T-cell (primary cell): ENCODE measurements around the gene HES2. TPM values are rescaled to one million over a fixed set of nuclear protein-coding genes. Genes with fewer than 3 reads are reported as not detected.
"Not testable (repeated sequence)": the region's sequence is repeated elsewhere in the genome, so short reads cannot be mapped to it uniquely, and the experiment has no call there.

ENCODE experiments used
- ATAC-seq, 4 experiments: fragments of 200-7000 bp in 3 of 4; fragments of 150-1000 bp in 1 of 4; cut with Tn5 transposase; replicated peaks in 1 of 4; 1 replicate in 3 of 4; 2 replicates in 1 of 4; pipeline ENCODE4 v1.10.0; 2021; ENCODE audit warnings: moderate library complexity in 3 of 4, mild to moderate bottlenecking in 2 of 4, moderate number of reproducible peaks in 1 of 4
- CTCF ChIA-PET, 2 donors: fragments of 300-600 bp; sonication (Branson Sonifier 250); formaldehyde crosslinking; loops; one replicate each; lab custom pipeline; 2022; ENCODE audit warnings: antibody characterized with exemption in 2 of 2; lab: Charles Lee
- POLR2A ChIA-PET, 2 donors: fragments of 300-600 bp; sonication (Branson Sonifier 250); formaldehyde crosslinking; loops; one replicate each; lab custom pipeline; 2022; ENCODE audit warnings: antibody characterized with exemption in 2 of 2; lab: Charles Lee
- DNase-seq, 35 experiments: peaks; one replicate each; pipeline versions ENCODE4 v3.0.0 to v3.0.0-alpha.2; 2013 to 2023
- H3K27ac ChIP-seq: one replicate; pipeline ENCODE4 v1.5.1; 2013; ENCODE audit warnings: low read length
- H3K27me3 ChIP-seq, 2 experiments: replicated peaks in 1 of 2; 1 replicate in 1 of 2; 2 replicates in 1 of 2; pipeline versions ENCODE4 v1.6.1 to v1.7.0; 2013; ENCODE audit warnings: low read length in 1 of 2, mixed read lengths in 1 of 2; ENCODE audit not compliant: control insufficient read depth in 2 of 2, insufficient read depth in 2 of 2; ENCODE audit errors: extremely low read depth in 1 of 2
- H3K36me3 ChIP-seq, 2 donors: 1 replicate in 1 of 2; 2 replicates in 1 of 2; pipeline versions ENCODE4 v1.6.1 to v1.7.0; 2013; ENCODE audit warnings: low read length in 1 of 2; ENCODE audit not compliant: control insufficient read depth in 2 of 2, insufficient read depth in 1 of 2; ENCODE audit errors: extremely low read depth in 1 of 2
- H3K4me1 ChIP-seq, 2 experiments: 1 replicate in 1 of 2; 2 replicates in 1 of 2; pipeline versions ENCODE4 v1.6.1 to v1.7.0; 2013; ENCODE audit warnings: low read length in 2 of 2, mixed read lengths in 1 of 2; ENCODE audit not compliant: insufficient read depth in 2 of 2, control insufficient read depth in 1 of 2; ENCODE audit errors: extremely low read depth in 1 of 2
- H3K4me3 ChIP-seq, 2 donors: 1 replicate in 1 of 2; 2 replicates in 1 of 2; pipeline versions ENCODE4 v1.5.1 to v1.7.0; 2013; ENCODE audit warnings: mild to moderate bottlenecking in 2 of 2, low read length in 1 of 2, moderate library complexity in 1 of 2; ENCODE audit not compliant: control insufficient read depth in 1 of 2; ENCODE audit errors: extremely low read depth in 1 of 2
- H3K9me3 ChIP-seq: 2 replicates; pipeline ENCODE4 v1.7.0; 2013
- H3K27ac Mint-ChIP-seq, 2 donors: one replicate each; pipeline ENCODE4 v1.8.0; 2020 to 2021; ENCODE audit warnings: mild to moderate bottlenecking in 2 of 2, mixed read lengths in 2 of 2
- H3K27me3 Mint-ChIP-seq, 2 donors: one replicate each; pipeline ENCODE4 v1.8.0; 2021 to 2022; ENCODE audit warnings: mixed read lengths in 2 of 2
- H3K36me3 Mint-ChIP-seq: one replicate; pipeline ENCODE4 v1.8.0; 2021; ENCODE audit warnings: mixed read lengths
- H3K4me1 Mint-ChIP-seq, 3 donors: one replicate each; pipeline ENCODE4 v1.8.0; 2020 to 2022; ENCODE audit warnings: mixed read lengths in 3 of 3, mild to moderate bottlenecking in 1 of 3
- H3K4me3 Mint-ChIP-seq, 3 donors: one replicate each; pipeline ENCODE4 v1.8.0; 2020 to 2022; ENCODE audit warnings: mild to moderate bottlenecking in 3 of 3, mixed read lengths in 3 of 3, moderate library complexity in 3 of 3
- H3K9me3 Mint-ChIP-seq, 3 donors: one replicate each; pipeline ENCODE4 v1.8.0; 2020 to 2022; ENCODE audit warnings: mixed read lengths in 3 of 3
- WGBS: methylation state at CpG from one replicate; pipeline ENCODE4 v1.1.5; 2013; ENCODE audit warnings: missing lambda C conversion rate; ENCODE audit not compliant: insufficient coverage; 5-methylcytosine and 5-hydroxymethylcytosine counted together
- total RNA-seq, 35 experiments: library from RNA in 6 of 35; stranded (reverse) in 6 of 35; fragments of 120-200 nt in 1 of 35; gene quantifications; one replicate each; pipeline versions ENCODE4 v1.2.1 to v1.2.4 and lab custom pipeline; 2013 to 2026

HES2 gene
- total RNA-seq, 5 donors from 2014 or later (not counting 1 experiment from before 2014, with no cell fraction given), result 0.16 TPM; not detected in 4

- Histone ChIP-seq H3K36me3 (no peaks in the 10 kb centered on the region), H3K9me3 (no peaks in the 10 kb centered on the region), H3K27ac (no peak overlapping the region), H3K4me3 (no peak overlapping the region), H3K4me1 (peaks cover 0 to 13% of the 10 kb centered on the region in 2 experiments), H3K27me3 (peaks cover 0 to 47% of the 10 kb centered on the region in 2 experiments)
- ATAC-seq (no peak), DNase-seq (no peak)
- Mint-ChIP-seq H3K4me3 (no peak overlapping the region), H3K4me1 (peaks cover 9 to 18% (median 10%) of the 10 kb centered on the region in 3 donors), H3K27ac (no peak overlapping the region), H3K36me3 (no peaks in the 10 kb centered on the region), H3K27me3 (peaks cover 19 to 22% of the 10 kb centered on the region in 2 donors), H3K9me3 (no peaks in the 10 kb centered on the region)
- ChIA-PET CTCF (no interaction called here), POLR2A (no interaction called here)
- 91% methylated on average over 2 of the region's 15 CpGs for WGBS
These were observed 15.4 kb upstream of the HES2 start for GRCh38 chr1:6435129-6435528.

GRCh38 chr1:6434186-6434585 lies 14.5 kb upstream of the HES2 start:
- peaks cover 0 to 40% of the 10 kb centered on the region in 2 experiments for H3K27me3 ChIP-seq
- no peak overlapping the region for H3K4me3 ChIP-seq
- Mint-ChIP-seq H3K27me3 (peaks cover 15 to 16% of the 10 kb centered on the region in 2 donors), H3K36me3 (no peaks in the 10 kb centered on the region), H3K4me3 (no peak overlapping the region), H3K9me3 (no peaks in the 10 kb centered on the region), H3K4me1 (peaks cover 5 to 12% (median 5%) of the 10 kb centered on the region in 3 donors), H3K27ac (no peak overlapping the region)
- peaks cover 0 to 9% of the 10 kb centered on the region in 2 experiments for H3K4me1 ChIP-seq
- no peak for ATAC-seq
- ChIA-PET POLR2A (no interaction called here), CTCF (no interaction called here)
- H3K9me3 ChIP-seq, result no peaks in the 10 kb centered on the region
- WGBS, result 100% methylated on average over 2 of the region's 5 CpGs
- H3K36me3 ChIP-seq, result no peaks in the 10 kb centered on the region
- no peak for DNase-seq
- no peak overlapping the region for H3K27ac ChIP-seq

GRCh38 chr1:6431645-6432579 lies 12.2 kb upstream of the HES2 start:
- ChIA-PET POLR2A (interaction anchor here in 1 of 2 donors (0.7 kb wide), 1 partner anchor 189 kb away, joined by 7 read pairs; no protein-coding TSS in a partner anchor), CTCF (interaction anchor here in 1 of 2 donors (0.7 kb wide), 1 partner anchor 104 kb away, joined by 11 read pairs; no protein-coding TSS in a partner anchor)
- H3K27me3 Mint-ChIP-seq, H3K4me1 Mint-ChIP-seq, H3K4me1 ChIP-seq, H3K4me3 ChIP-seq, ATAC-seq, H3K27ac Mint-ChIP-seq, H3K36me3 Mint-ChIP-seq, H3K9me3 ChIP-seq, H3K4me3 Mint-ChIP-seq, H3K36me3 ChIP-seq, DNase-seq, H3K9me3 Mint-ChIP-seq, H3K27ac ChIP-seq: not testable (repeated sequence)
- 72% methylated on average over 8 of the region's 13 CpGs for WGBS
- H3K27me3 ChIP-seq, result peaks cover 0 to 41% of the 10 kb centered on the region in 2 experiments

- POLR2A ChIA-PET, result interaction anchor here in 1 of 2 donors (0.6 kb wide), 1 partner anchor 20 kb away, joined by 4 read pairs; no protein-coding TSS in a partner anchor
- not testable (repeated sequence) for ATAC-seq
These were observed 10.1 kb upstream of the HES2 start for GRCh38 chr1:6429660-6430411.

GRCh38 chr1:6428453-6428852 lies 8.7 kb upstream of the HES2 start:
- H3K36me3 ChIP-seq, H3K4me1 Mint-ChIP-seq, H3K27ac Mint-ChIP-seq, H3K27ac ChIP-seq, POLR2A ChIA-PET, H3K9me3 Mint-ChIP-seq, DNase-seq, H3K9me3 ChIP-seq, ATAC-seq, H3K4me3 Mint-ChIP-seq, H3K36me3 Mint-ChIP-seq, H3K4me3 ChIP-seq: not testable (repeated sequence)
- CTCF ChIA-PET, result interaction anchor here in 1 of 2 donors (0.7 kb wide), 1 partner anchor 166 kb away, joined by 3 read pairs; no protein-coding TSS in a partner anchor
- Histone ChIP-seq H3K27me3 (peaks cover 0 to 60% of the 10 kb centered on the region in 2 experiments), H3K4me1 (peaks cover 0 to 17% of the 10 kb centered on the region in 2 experiments)
- peaks cover 13 to 17% of the 10 kb centered on the region in 2 donors for H3K27me3 Mint-ChIP-seq
- WGBS, result 50% methylated on average over 3 of the region's 6 CpGs

More at GRCh38 chr1:6429660-6430411, 10.1 kb upstream of the HES2 start:
- H3K4me1 Mint-ChIP-seq, DNase-seq, H3K4me1 ChIP-seq, H3K36me3 ChIP-seq, H3K27ac ChIP-seq, H3K4me3 ChIP-seq, H3K9me3 Mint-ChIP-seq, H3K9me3 ChIP-seq, H3K36me3 Mint-ChIP-seq, CTCF ChIA-PET, H3K27ac Mint-ChIP-seq, H3K4me3 Mint-ChIP-seq, H3K27me3 Mint-ChIP-seq: not testable (repeated sequence)
- WGBS, result 24% methylated on average over 10 of the region's 19 CpGs
- peaks cover 0 to 49% of the 10 kb centered on the region in 2 experiments for H3K27me3 ChIP-seq
